Ascending aorta (tissue), 2 donors: Measurements from ENCODE around the gene RASD2. TPM values are rescaled to one million over a fixed set of nuclear protein-coding genes. Genes with fewer than 3 reads are reported as not detected.
"Not testable (repeated sequence)": the region's sequence is repeated elsewhere in the genome, so short reads cannot be mapped to it uniquely, and the experiment has no call there.

ENCODE experiments used
- DNase-seq, 2 donors: peaks; one replicate each; pipeline ENCODE4 v3.0.0-alpha.2; 2019; ENCODE audit warnings: low spot score in 2 of 2
- H3K27ac ChIP-seq, 2 donors: fragments of 200-600 bp; sonication (generic); one replicate each; pipeline ENCODE4 v1.5.1; 2016 to 2017; ENCODE audit warnings: mild to moderate bottlenecking in 1 of 2
- H3K27me3 ChIP-seq: fragments of 200-600 bp; sonication (generic); one replicate; pipeline ENCODE4 v1.5.1; 2017
- H3K36me3 ChIP-seq, 2 donors: fragments of 200-600 bp; sonication (generic); one replicate each; pipeline ENCODE4 v1.5.1; 2016
- H3K4me1 ChIP-seq, 2 donors: fragments of 200-600 bp; sonication (generic); one replicate each; pipeline ENCODE4 v1.5.1; 2016 to 2017; ENCODE audit warnings: mild to moderate bottlenecking in 1 of 2
- H3K4me3 ChIP-seq, 2 donors: fragments of 200-600 bp; sonication (generic); one replicate each; pipeline ENCODE4 v1.5.1; 2016 to 2017; ENCODE audit warnings: mild to moderate bottlenecking in 1 of 2
- H3K9me3 ChIP-seq, 2 donors: fragments of 200-600 bp; sonication (generic); one replicate each; pipeline ENCODE4 v1.5.1; 2016
- intact Hi-C: fragments of 100-400 bp; cut with DNase I; formaldehyde crosslinking; loops from one replicate; pipeline ENCODE4 v1.15.1; 2023
- total RNA-seq: library from RNA; depleted of rRNA; stranded (reverse); fragments of >200 nt; gene quantifications from one replicate; pipeline ENCODE4 v1.1.0, GENCODE V29; 2016
- TF ChIP-seq, protein P1 (sequence below), 3 experiments: fragments of 200-600 bp in 2 of 3; fragments of 450-650 bp in 1 of 3; sonication (generic) in 2 of 3; IDR thresholded peaks; one replicate each; pipeline ENCODE4 v1.5.1; 2016 to 2019; ENCODE audit warnings: antibody characterized with exemption in 3 of 3, mild to moderate bottlenecking in 1 of 3, moderate library complexity in 1 of 3

RASD2 gene, protein sequence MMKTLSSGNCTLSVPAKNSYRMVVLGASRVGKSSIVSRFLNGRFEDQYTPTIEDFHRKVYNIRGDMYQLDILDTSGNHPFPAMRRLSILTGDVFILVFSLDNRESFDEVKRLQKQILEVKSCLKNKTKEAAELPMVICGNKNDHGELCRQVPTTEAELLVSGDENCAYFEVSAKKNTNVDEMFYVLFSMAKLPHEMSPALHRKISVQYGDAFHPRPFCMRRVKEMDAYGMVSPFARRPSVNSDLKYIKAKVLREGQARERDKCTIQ
- total RNA-seq: 6.6 TPM

- TF ChIP-seq, protein P1, sequence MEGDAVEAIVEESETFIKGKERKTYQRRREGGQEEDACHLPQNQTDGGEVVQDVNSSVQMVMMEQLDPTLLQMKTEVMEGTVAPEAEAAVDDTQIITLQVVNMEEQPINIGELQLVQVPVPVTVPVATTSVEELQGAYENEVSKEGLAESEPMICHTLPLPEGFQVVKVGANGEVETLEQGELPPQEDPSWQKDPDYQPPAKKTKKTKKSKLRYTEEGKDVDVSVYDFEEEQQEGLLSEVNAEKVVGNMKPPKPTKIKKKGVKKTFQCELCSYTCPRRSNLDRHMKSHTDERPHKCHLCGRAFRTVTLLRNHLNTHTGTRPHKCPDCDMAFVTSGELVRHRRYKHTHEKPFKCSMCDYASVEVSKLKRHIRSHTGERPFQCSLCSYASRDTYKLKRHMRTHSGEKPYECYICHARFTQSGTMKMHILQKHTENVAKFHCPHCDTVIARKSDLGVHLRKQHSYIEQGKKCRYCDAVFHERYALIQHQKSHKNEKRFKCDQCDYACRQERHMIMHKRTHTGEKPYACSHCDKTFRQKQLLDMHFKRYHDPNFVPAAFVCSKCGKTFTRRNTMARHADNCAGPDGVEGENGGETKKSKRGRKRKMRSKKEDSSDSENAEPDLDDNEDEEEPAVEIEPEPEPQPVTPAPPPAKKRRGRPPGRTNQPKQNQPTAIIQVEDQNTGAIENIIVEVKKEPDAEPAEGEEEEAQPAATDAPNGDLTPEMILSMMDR (IDR thresholded peaks at IDR 0.05): no peak
- DNase-seq: peak in 1 of 2 donors; percentile 73
- Histone ChIP-seq H3K36me3 (no peaks in the 10 kb centered on the region), H3K4me3 (peak within 1 kb of the TSS; percentile 66 to 71), H3K27me3 (no peaks in the 10 kb centered on the region), H3K9me3 (no peaks in the 10 kb centered on the region), H3K4me1 (peaks cover 10 to 14% of the 10 kb centered on the region in 2 donors), H3K27ac (peak within 1 kb of the TSS; percentile 77 to 84)
- intact Hi-C loops: loop anchor here (1.0 to 5.0 kb wide), 2 partner anchors 73 to 190 kb away; no protein-coding TSS in a partner anchor
Observed at GRCh38 chr22:35540595-35541253, at the start of gene RASD2. Gene RASD2 (plus strand): TSS chr22:35540831. CDS start chr22:35546810, 5,979 bp downstream.

DNA sequence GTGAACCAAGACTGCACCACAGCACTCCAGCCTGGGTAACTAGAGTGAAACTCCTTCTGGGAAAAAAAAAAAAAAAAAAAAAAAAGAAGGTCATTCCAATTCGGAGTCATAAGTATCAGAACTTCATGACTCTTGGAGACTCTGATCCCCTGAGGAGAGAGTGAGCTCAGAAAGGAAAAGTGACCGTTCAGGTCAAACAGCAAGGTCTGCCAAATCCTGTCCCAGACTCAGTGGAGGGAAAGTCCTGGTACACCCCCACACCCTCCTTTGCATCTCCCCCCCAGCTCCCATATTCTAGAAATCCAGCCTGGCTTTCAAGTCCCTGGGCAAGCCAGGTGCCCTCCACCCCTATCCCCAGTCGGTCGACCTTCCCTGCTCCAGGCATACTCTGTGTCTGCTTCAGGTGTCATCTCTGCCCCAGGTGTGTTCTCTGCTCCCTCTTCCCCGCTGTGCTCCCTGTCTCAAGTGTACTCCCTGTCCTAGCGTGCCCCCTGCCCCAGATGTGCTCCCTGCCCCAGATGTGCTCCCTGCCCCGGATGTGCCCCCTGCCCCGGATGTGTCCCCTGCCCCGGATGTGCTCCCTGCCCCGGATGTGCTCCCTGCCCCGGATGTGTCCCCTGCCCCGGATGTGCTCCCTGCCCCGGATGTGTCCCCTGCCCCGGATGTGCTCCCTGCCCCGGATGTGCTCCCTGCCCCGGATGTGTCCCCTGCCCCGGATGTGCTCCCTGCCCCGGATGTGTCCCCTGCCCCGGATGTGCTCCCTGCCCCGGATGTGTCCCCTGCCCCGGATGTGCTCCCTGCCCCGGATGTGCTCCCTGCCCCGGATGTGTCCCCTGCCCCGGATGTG is 49.3 kb upstream of the RASD2 start:
- intact Hi-C loops, H3K27me3 ChIP-seq, DNase-seq: not testable (repeated sequence)

GRCh38 chr22:35491908-35492380 is 48.7 kb upstream of the RASD2 start:
- TF ChIP-seq, protein P1 (IDR thresholded peaks at IDR 0.05): no peak
- intact Hi-C loops: no loop called here
- H3K27ac ChIP-seq: no peak overlapping the region
- no peak for DNase-seq
- H3K9me3 ChIP-seq: no peaks in the 10 kb centered on the region
- H3K27me3 ChIP-seq: no peaks in the 10 kb centered on the region
- H3K4me1 ChIP-seq: no peaks in the 10 kb centered on the region
- no peaks in the 10 kb centered on the region for H3K36me3 ChIP-seq
- H3K4me3 ChIP-seq: no peak overlapping the region

More for the DNA sequence above, 49.3 kb upstream of the RASD2 start:
- not testable (repeated sequence) for H3K9me3 ChIP-seq, H3K4me3 ChIP-seq, H3K36me3 ChIP-seq, H3K27ac ChIP-seq, H3K4me1 ChIP-seq

DNA sequence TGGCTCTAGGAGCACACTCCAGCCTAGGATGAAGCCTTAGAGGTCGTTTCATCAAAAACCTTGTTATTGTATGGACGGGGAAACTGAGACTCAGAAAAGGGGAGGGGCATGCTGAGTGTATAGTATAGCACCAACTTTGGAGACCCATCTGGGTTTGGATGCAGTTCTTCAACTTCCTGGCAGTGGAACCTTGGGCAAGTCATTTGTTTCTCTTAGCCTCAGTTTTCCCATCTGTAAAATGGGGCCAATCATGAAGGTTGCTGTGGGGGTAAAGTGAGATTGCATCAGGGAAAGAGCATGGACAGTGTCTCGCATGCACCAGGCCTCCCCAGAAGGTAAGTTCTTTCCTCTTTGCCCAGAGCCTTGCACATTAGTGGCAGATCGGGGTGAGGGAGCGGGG is 47.6 kb upstream of the RASD2 start:
- Histone ChIP-seq H3K36me3 (no peaks in the 10 kb centered on the region), H3K27ac (no peak overlapping the region), H3K27me3 (no peaks in the 10 kb centered on the region), H3K4me1 (no peaks in the 10 kb centered on the region), H3K4me3 (no peak overlapping the region), H3K9me3 (no peaks in the 10 kb centered on the region)
- intact Hi-C loops: no loop called here
- DNase-seq: no peak
- TF ChIP-seq, protein P1 (IDR thresholded peaks at IDR 0.05): no peak

- H3K27ac ChIP-seq, intact Hi-C loops, H3K9me3 ChIP-seq, H3K27me3 ChIP-seq, H3K4me1 ChIP-seq, H3K36me3 ChIP-seq, H3K4me3 ChIP-seq, DNase-seq: not testable (repeated sequence)
Observed at GRCh38 chr22:35495711-35496110, 44.9 kb upstream of the RASD2 start.

GRCh38 chr22:35496768-35497312 is 43.8 kb upstream of the RASD2 start:
- TF ChIP-seq, protein P1 (IDR thresholded peaks at IDR 0.05): no peak
- no peak overlapping the region for H3K4me3 ChIP-seq
- no peaks in the 10 kb centered on the region for H3K9me3 ChIP-seq
- H3K27ac ChIP-seq: no peak overlapping the region
- no peaks in the 10 kb centered on the region for H3K36me3 ChIP-seq
- no peaks in the 10 kb centered on the region for H3K27me3 ChIP-seq
- intact Hi-C loops: no loop called here
- DNase-seq: no peak
- H3K4me1 ChIP-seq: no peaks in the 10 kb centered on the region
